ENCODE measurements around the gene AKAP6.

AKAP6 gene

DNA sequence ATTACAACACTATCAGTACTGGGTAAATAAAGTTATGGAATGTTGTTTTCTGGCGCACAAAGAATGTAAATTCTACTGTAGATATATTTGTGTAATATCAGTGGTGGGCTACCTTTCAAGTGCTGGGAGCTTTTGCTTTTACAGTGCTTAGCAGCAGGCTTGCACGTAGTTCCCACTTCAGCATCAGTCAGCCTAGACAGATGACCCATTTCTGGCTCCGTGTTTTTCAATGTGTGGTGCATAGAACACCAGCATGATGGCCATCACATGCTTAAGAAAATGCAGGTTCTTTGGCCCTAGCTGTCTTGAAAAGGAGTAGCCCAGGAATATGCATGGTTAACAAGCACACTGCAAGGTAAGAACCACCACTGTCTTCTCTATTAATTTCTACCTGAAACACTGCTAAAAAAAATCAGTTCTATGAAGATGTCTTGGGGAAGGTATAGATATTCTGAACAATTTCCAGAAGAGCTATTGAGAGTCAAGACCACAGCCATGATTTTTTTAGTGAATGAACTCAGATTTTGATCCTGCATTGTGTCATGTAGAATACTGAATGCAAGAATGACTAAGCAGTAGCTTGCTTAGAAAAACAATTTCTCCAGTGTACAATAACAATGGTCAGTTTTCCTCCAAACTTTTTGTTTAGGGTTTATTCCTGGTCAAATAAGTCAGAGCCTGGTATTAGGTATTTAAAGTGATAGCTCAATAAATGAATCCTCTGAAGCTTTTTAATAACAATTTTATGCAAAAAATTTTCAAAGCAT is 195.7 kb downstream of the AKAP6 start:
- no CpG with 5 or more reads among the region's 3 CpGs for WGBS (ENCODE audit: insufficient coverage, insufficient read length)
- Histone ChIP-seq H3K4me3 (ENCODE audit: low read length) (no peak overlapping the region), H3K27me3 (ENCODE audit: control insufficient read depth, insufficient read depth, low read length) (no peaks in the 10 kb centered on the region), H3K36me3 (ENCODE audit: control insufficient read depth, insufficient read depth, low read length) (no peaks in the 10 kb centered on the region), H3K9me3 (ENCODE audit: control insufficient read depth, insufficient read depth, low read length) (no peaks in the 10 kb centered on the region), H3K27ac (ENCODE audit: low read length) (no peak overlapping the region), H3K4me1 (ENCODE audit: control insufficient read depth, insufficient read depth, low read length) (no peaks in the 10 kb centered on the region)
- DNase-seq (ENCODE audit: low read depth, low spot score), result no peak

DNA sequence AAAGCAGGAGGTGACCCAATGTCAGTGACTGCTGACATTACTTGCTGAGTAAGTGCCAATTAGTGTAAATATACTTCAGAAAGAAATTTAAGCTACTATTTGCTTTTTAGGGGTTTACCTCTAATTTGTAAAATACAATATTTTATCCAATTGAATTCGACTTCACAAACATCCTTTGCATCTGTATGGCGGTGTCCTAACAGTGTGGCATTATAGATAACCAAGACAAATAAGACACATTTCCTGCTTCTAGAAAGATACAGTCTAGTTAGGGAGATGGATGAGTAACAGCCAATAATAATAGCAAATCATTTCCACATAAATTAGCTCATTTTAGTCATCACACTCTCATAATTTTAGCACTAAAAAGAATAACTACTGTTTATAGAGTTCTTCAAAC is 196.5 kb downstream of the AKAP6 start:
- no peaks in the 10 kb centered on the region for H3K36me3 ChIP-seq (ENCODE audit: control insufficient read depth, insufficient read depth, low read length)
- H3K27ac ChIP-seq (ENCODE audit: low read length), result no peak overlapping the region
- no peaks in the 10 kb centered on the region for H3K27me3 ChIP-seq (ENCODE audit: control insufficient read depth, insufficient read depth, low read length)
- no peaks in the 10 kb centered on the region for H3K4me1 ChIP-seq (ENCODE audit: control insufficient read depth, insufficient read depth, low read length)
- no peaks in the 10 kb centered on the region for H3K9me3 ChIP-seq (ENCODE audit: control insufficient read depth, insufficient read depth, low read length)
- no CpG with 5 or more reads among the region's 2 CpGs for WGBS (ENCODE audit: insufficient coverage, insufficient read length)
- no peak overlapping the region for H3K4me3 ChIP-seq (ENCODE audit: low read length)
- DNase-seq (ENCODE audit: low read depth, low spot score), result no peak

DNA sequence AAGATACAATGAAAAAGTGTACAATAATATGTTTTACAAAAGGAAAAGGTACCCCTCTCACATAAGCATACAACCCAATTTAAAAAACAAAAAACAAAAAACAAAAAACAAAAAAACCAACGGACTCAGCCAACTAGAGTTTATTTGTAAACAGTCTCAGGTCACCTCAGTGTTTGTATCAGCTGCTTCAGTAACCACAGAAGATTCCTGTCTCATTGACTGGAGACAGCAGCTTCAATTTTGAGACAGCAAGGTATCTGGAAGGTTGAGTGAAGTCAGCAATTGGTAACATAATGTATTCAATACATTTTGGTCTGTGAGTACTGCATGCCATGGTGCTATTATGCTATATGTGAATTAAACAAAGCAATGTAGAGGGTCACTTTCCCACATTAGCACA is 201.7 kb downstream of the AKAP6 start:
- Histone ChIP-seq H3K27ac (ENCODE audit: low read length) (no peak overlapping the region), H3K9me3 (ENCODE audit: control insufficient read depth, insufficient read depth, low read length) (no peaks in the 10 kb centered on the region), H3K4me1 (ENCODE audit: control insufficient read depth, insufficient read depth, low read length) (no peaks in the 10 kb centered on the region), H3K27me3 (ENCODE audit: control insufficient read depth, insufficient read depth, low read length) (no peaks in the 10 kb centered on the region), H3K4me3 (ENCODE audit: low read length) (no peak overlapping the region), H3K36me3 (ENCODE audit: control insufficient read depth, insufficient read depth, low read length) (no peaks in the 10 kb centered on the region)
- no peak for DNase-seq (ENCODE audit: low read depth, low spot score)
- WGBS (ENCODE audit: insufficient coverage, insufficient read length), result no CpG with 5 or more reads among the region's 1 CpG

DNA sequence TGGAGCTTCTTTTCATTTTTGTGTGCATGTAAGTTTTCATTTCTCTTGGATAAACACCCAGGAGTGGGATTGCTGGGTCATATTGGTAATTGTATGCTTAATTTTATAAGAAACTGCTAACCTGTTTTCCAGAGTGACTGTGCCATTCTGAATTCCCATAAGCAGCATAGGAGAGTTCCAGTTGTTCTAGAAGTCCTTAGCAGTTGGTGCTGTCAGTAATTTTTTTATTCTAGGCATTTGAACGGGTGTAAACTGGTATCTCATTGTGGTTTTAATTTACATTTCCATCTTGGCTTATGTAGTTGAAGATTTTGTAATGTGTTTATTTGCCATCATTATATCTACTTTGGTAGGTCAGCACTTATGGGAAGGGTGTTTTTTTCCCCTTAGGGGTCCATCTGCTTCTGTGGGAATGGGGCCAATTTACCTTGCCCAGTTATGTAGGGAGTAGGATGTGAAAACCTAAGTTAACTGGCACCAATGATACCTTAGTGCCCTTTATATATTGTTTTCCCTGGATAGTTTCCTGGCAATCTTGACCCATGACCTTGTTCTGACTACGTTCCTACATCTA is 202.9 kb downstream of the AKAP6 start:
- H3K27ac ChIP-seq (ENCODE audit: low read length), result no peak overlapping the region
- no peaks in the 10 kb centered on the region for H3K36me3 ChIP-seq (ENCODE audit: control insufficient read depth, insufficient read depth, low read length)
- no peak for DNase-seq (ENCODE audit: low read depth, low spot score)
- no peak overlapping the region for H3K4me3 ChIP-seq (ENCODE audit: low read length)
- H3K4me1 ChIP-seq (ENCODE audit: control insufficient read depth, insufficient read depth, low read length), result no peaks in the 10 kb centered on the region
- no CpG with 5 or more reads among the region's 2 CpGs for WGBS (ENCODE audit: insufficient coverage, insufficient read length)
- no peaks in the 10 kb centered on the region for H3K27me3 ChIP-seq (ENCODE audit: control insufficient read depth, insufficient read depth, low read length)
- no peaks in the 10 kb centered on the region for H3K9me3 ChIP-seq (ENCODE audit: control insufficient read depth, insufficient read depth, low read length)

DNA sequence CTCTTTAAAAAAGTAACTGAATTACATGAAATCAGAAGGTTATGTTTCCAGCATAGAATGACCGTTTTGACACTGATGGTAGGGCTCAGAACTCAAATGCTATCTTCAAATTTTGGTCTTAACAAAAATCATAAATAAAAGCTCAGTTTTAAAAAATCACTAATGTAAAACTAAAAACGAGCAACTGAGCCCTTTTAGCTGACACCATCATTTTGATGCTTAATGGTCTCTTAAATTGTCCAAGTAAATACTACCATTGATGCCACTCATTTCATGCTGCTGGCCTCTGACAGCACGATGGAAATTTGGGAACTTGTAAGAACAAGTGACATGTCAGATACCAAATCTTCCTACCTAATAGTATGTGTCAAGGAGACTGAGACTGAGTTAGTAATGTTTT is 205.0 kb downstream of the AKAP6 start:
- Histone ChIP-seq H3K36me3 (ENCODE audit: control insufficient read depth, insufficient read depth, low read length) (no peaks in the 10 kb centered on the region), H3K4me3 (ENCODE audit: low read length) (no peak overlapping the region), H3K27me3 (ENCODE audit: control insufficient read depth, insufficient read depth, low read length) (no peaks in the 10 kb centered on the region), H3K4me1 (ENCODE audit: control insufficient read depth, insufficient read depth, low read length) (no peaks in the 10 kb centered on the region), H3K9me3 (ENCODE audit: control insufficient read depth, insufficient read depth, low read length) (no peaks in the 10 kb centered on the region), H3K27ac (ENCODE audit: low read length) (no peak overlapping the region)
- DNase-seq (ENCODE audit: low read depth, low spot score), result no peak
- WGBS (ENCODE audit: insufficient coverage, insufficient read length), result no CpG with 5 or more reads among the region's 3 CpGs

DNA sequence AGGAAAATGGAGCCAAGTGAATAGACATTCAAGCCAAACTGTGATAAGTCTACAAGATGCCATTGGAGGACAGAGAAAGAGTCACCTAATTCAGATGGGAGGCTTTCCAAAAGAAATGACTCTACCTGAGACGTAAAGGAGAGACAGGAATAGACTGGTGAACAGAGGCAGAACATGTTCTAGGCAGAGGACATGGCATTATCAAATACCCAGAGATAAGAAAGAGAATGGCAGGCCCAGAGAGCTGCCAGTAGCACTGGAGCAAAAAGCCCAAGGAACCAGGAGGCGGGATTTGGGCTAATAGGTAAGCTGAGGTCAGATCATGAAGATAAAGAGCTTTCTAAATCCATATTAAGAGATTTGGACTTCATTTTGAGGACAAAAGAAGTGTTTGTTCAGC is 207.1 kb downstream of the AKAP6 start:
- WGBS (ENCODE audit: insufficient coverage, insufficient read length), result no CpG with 5 or more reads among the region's 2 CpGs
- H3K4me3 ChIP-seq (ENCODE audit: low read length), result no peak overlapping the region
- no peaks in the 10 kb centered on the region for H3K36me3 ChIP-seq (ENCODE audit: control insufficient read depth, insufficient read depth, low read length)
- no peak for DNase-seq (ENCODE audit: low read depth, low spot score)
- H3K9me3 ChIP-seq (ENCODE audit: control insufficient read depth, insufficient read depth, low read length), result no peaks in the 10 kb centered on the region
- H3K27me3 ChIP-seq (ENCODE audit: control insufficient read depth, insufficient read depth, low read length), result no peaks in the 10 kb centered on the region
- no peak overlapping the region for H3K27ac ChIP-seq (ENCODE audit: low read length)
- H3K4me1 ChIP-seq (ENCODE audit: control insufficient read depth, insufficient read depth, low read length), result no peaks in the 10 kb centered on the region

DNA sequence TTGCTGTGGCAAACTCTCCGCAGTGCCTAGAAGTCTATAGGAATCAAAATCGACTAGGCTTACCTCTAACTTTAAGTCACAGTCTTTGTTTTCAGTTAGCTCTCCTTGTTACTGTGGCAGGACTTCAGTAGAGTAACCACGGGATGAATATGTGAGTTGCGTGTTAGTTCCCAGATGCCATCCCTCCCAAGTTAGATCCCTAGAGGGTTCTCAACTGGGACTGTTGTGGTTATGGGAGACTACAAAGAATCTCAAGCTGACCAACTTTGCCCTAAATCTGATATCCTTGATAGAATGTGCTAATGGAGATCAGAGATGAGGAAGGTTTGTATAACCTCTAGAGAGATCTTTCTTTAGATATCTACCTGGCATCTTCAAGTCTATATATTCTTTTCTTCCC is 208.1 kb downstream of the AKAP6 start:
- H3K4me3 ChIP-seq (ENCODE audit: low read length), result no peak overlapping the region
- H3K9me3 ChIP-seq (ENCODE audit: control insufficient read depth, insufficient read depth, low read length), result no peaks in the 10 kb centered on the region
- no peaks in the 10 kb centered on the region for H3K36me3 ChIP-seq (ENCODE audit: control insufficient read depth, insufficient read depth, low read length)
- WGBS (ENCODE audit: insufficient coverage, insufficient read length), result no CpG with 5 or more reads among the region's 4 CpGs
- no peaks in the 10 kb centered on the region for H3K4me1 ChIP-seq (ENCODE audit: control insufficient read depth, insufficient read depth, low read length)
- H3K27me3 ChIP-seq (ENCODE audit: control insufficient read depth, insufficient read depth, low read length), result no peaks in the 10 kb centered on the region
- DNase-seq (ENCODE audit: low read depth, low spot score), result no peak
- no peak overlapping the region for H3K27ac ChIP-seq (ENCODE audit: low read length)

DNA sequence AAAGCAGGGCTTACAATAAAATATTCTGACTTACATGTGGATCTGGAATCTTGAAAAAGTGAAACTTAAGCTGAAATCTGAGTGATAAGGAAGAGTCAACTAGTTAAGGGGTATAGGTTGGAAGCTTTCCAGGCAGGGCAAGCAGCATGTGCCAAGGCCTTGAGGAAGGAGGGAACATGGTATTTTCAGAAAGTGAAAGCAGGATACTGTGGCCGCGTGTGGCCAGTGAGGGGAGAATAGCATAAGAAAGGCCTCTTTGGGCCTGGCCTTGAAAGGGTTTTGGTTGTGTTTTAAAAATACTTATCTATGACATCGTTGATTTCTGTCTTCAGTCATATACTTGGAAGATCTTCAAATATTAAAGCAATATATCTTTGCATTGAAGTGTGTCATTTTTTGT is 213.4 kb downstream of the AKAP6 start:
- no CpG with 5 or more reads among the region's 3 CpGs for WGBS (ENCODE audit: insufficient coverage, insufficient read length)
- no peaks in the 10 kb centered on the region for H3K9me3 ChIP-seq (ENCODE audit: control insufficient read depth, insufficient read depth, low read length)
- H3K27me3 ChIP-seq (ENCODE audit: control insufficient read depth, insufficient read depth, low read length), result no peaks in the 10 kb centered on the region
- no peak for DNase-seq (ENCODE audit: low read depth, low spot score)
- no peak overlapping the region for H3K27ac ChIP-seq (ENCODE audit: low read length)
- no peaks in the 10 kb centered on the region for H3K36me3 ChIP-seq (ENCODE audit: control insufficient read depth, insufficient read depth, low read length)
- no peaks in the 10 kb centered on the region for H3K4me1 ChIP-seq (ENCODE audit: control insufficient read depth, insufficient read depth, low read length)
- no peak overlapping the region for H3K4me3 ChIP-seq (ENCODE audit: low read length)

DNA sequence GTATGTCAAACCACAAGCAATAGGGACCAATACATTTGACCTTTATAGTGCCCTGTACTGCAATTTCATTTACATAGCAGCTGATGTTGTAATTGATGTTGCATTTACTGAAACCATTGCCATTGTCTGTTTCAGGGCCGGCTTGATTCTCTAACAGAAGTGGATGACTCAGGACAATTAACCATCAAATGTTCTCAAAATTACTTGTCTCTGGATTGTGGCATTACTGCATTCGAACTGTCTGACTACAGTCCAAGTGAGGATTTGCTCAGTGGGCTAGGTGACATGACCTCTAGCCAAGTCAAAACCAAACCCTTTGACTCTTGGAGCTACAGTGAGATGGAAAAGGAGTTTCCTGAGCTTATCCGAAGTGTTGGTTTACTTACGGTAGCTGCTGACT is 216.0 kb downstream of the AKAP6 start:
- DNase-seq (ENCODE audit: low read depth, low spot score), result no peak
- no peaks in the 10 kb centered on the region for H3K9me3 ChIP-seq (ENCODE audit: control insufficient read depth, insufficient read depth, low read length)
- no CpG with 5 or more reads among the region's 4 CpGs for WGBS (ENCODE audit: insufficient coverage, insufficient read length)

DNA sequence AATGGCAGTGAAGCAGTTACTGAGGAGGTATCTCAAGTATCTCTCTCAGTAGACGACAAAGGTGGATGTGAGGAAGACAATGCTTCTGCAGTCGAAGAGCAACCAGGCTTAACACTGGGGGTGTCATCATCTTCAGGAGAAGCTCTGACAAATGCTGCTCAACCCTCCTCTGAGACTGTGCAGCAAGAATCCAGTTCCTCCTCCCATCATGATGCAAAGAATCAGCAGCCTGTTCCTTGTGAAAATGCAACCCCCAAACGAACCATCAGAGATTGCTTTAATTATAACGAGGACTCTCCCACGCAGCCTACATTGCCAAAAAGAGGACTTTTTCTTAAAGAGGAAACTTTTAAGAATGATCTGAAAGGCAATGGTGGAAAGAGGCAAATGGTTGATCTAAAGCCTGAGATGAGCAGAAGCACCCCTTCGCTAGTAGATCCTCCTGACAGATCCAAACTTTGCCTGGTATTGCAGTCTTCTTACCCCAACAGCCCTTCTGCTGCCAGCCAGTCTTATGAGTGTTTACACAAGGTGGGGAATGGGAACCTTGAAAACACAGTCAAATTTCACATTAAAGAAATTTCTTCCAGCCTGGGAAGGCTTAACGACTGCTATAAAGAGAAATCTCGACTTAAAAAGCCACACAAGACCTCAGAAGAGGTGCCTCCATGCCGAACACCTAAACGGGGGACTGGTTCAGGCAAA is 216.6 kb downstream of the AKAP6 start:
- Histone ChIP-seq H3K4me3 (ENCODE audit: low read length) (no peak overlapping the region), H3K9me3 (ENCODE audit: control insufficient read depth, insufficient read depth, low read length) (no peaks in the 10 kb centered on the region), H3K36me3 (ENCODE audit: control insufficient read depth, insufficient read depth, low read length) (no peaks in the 10 kb centered on the region), H3K27me3 (ENCODE audit: control insufficient read depth, insufficient read depth, low read length) (no peaks in the 10 kb centered on the region), H3K4me1 (ENCODE audit: control insufficient read depth, insufficient read depth, low read length) (no peaks in the 10 kb centered on the region), H3K27ac (ENCODE audit: low read length) (no peak overlapping the region)
- WGBS (ENCODE audit: insufficient coverage, insufficient read length), result no CpG with 5 or more reads among the region's 10 CpGs
- DNase-seq (ENCODE audit: low read depth, low spot score), result no peak

More for the DNA sequence above, 216.0 kb downstream of the AKAP6 start:
- Histone ChIP-seq H3K4me1 (ENCODE audit: control insufficient read depth, insufficient read depth, low read length) (no peaks in the 10 kb centered on the region), H3K27ac (ENCODE audit: low read length) (no peak overlapping the region), H3K27me3 (ENCODE audit: control insufficient read depth, insufficient read depth, low read length) (no peaks in the 10 kb centered on the region), H3K36me3 (ENCODE audit: control insufficient read depth, insufficient read depth, low read length) (no peaks in the 10 kb centered on the region), H3K4me3 (ENCODE audit: low read length) (no peak overlapping the region)
